ENCODE results near the gene TMBIM6.

Gene TMBIM6

GRCh38 chr12:49798248-49798647 is 56.9 kb downstream of the TMBIM6 start:
- DNase-seq = no peak

- no peak for DNase-seq
Observed at GRCh38 chr12:49798934-49799333, 57.6 kb downstream of the TMBIM6 start.

- DNase-seq = no peak
Observed at GRCh38 chr12:49800421-49801140, 59.2 kb downstream of the TMBIM6 start.

GRCh38 chr12:49801141-49802063 is 60.0 kb downstream of the TMBIM6 start:
- no peak for DNase-seq

GRCh38 chr12:49803693-49804450 is 62.5 kb downstream of the TMBIM6 start:
- DNase-seq = no peak

GRCh38 chr12:49804821-49805220 is 63.5 kb downstream of the TMBIM6 start:
- no peak for DNase-seq

GRCh38 chr12:49805409-49805808 is 64.1 kb downstream of the TMBIM6 start:
- no peak for DNase-seq

- no peak for DNase-seq
Observed at GRCh38 chr12:49806321-49806813, 65.0 kb downstream of the TMBIM6 start.

GRCh38 chr12:49806877-49807276 is 65.5 kb downstream of the TMBIM6 start:
- DNase-seq = no peak

- DNase-seq = no peak
Observed at GRCh38 chr12:49807991-49808580, 66.7 kb downstream of the TMBIM6 start.

- no peak for DNase-seq
Observed at GRCh38 chr12:49808686-49809380, 67.5 kb downstream of the TMBIM6 start.

GRCh38 chr12:49809381-49809905 is 68.1 kb downstream of the TMBIM6 start:
- DNase-seq = no peak

GRCh38 chr12:49809906-49810389 is 68.6 kb downstream of the TMBIM6 start:
- DNase-seq = no peak

GRCh38 chr12:49811136-49811535 is 69.8 kb downstream of the TMBIM6 start:
- no peak for DNase-seq

- DNase-seq = no peak
Observed at GRCh38 chr12:49811961-49812401, 70.6 kb downstream of the TMBIM6 start.

- DNase-seq = no peak
Observed at GRCh38 chr12:49813131-49813530, 71.8 kb downstream of the TMBIM6 start.

All from activated CD4-positive, alpha-beta T cell treated with anti-CD3 and anti-CD28 coated beads for 1 hour (primary cell).